HEK293T (cell line): ENCODE measurements around the gene SPAG6.
"Not testable (repeated sequence)": the region's sequence is repeated elsewhere in the genome, so short reads cannot be mapped to it uniquely, and the experiment has no call there.

Source experiments
- CTCF ChIA-PET: fragments of 350-600 bp; formaldehyde crosslinking; extraction: SDS; loops from one replicate; lab custom pipeline; 2021; ENCODE audit warnings: antibody characterized with exemption, inconsistent platforms; lab: Yijun Ruan, JAX
- POLR2A ChIA-PET: fragments of 350-600 bp; formaldehyde crosslinking; extraction: SDS; loops from one replicate; lab custom pipeline; 2020; ENCODE audit warnings: antibody characterized with exemption, inconsistent platforms; lab: Yijun Ruan, JAX
- DNase-seq: peaks from one replicate; pipeline ENCODE4 v3.0.0; 2012; ENCODE audit warnings: mixed read lengths; ENCODE audit errors: extremely low spot score
- ARNT ChIP-seq: fragments of 450-650 bp; IDR thresholded peaks from 2 replicates; pipeline ENCODE4 v1.6.1; 2017; ENCODE audit warnings: mild to moderate bottlenecking
- BHLHE40 ChIP-seq: fragments of 450-650 bp; IDR thresholded peaks from 2 replicates; pipeline ENCODE4 v1.6.1; 2016; ENCODE audit warnings: mild to moderate bottlenecking, moderate library complexity, borderline replicate concordance
- CTBP1 ChIP-seq: fragments of 450-650 bp; IDR thresholded peaks from 2 replicates; pipeline ENCODE4 v1.6.1; 2016; ENCODE audit warnings: borderline replicate concordance
- ELF4 ChIP-seq: fragments of 450-650 bp; IDR thresholded peaks from 2 replicates; pipeline ENCODE4 v1.6.1; 2017; ENCODE audit warnings: antibody characterized with exemption
- FOXA1 ChIP-seq: fragments of 450-650 bp; IDR thresholded peaks from 2 replicates; pipeline ENCODE4 v1.6.1; 2016; ENCODE audit warnings: mild to moderate bottlenecking
- FOXK2 ChIP-seq: fragments of 450-650 bp; IDR thresholded peaks from 2 replicates; pipeline ENCODE4 v1.6.1; 2016; ENCODE audit warnings: mild to moderate bottlenecking
- FOXM1 ChIP-seq: fragments of 450-650 bp; IDR thresholded peaks from 2 replicates; pipeline ENCODE4 v1.6.1; 2017; ENCODE audit warnings: mild to moderate bottlenecking, borderline replicate concordance
- HDGF ChIP-seq: fragments of 450-650 bp; IDR thresholded peaks from 2 replicates; pipeline ENCODE4 v1.6.1; 2017; ENCODE audit warnings: antibody characterized with exemption, borderline replicate concordance
- L3MBTL2 ChIP-seq: fragments of 450-650 bp; conservative IDR thresholded peaks from 2 replicates; pipeline ENCODE4 v1.6.1; 2016; ENCODE audit warnings: mild to moderate bottlenecking
- LEF1 ChIP-seq: fragments of 450-650 bp; IDR thresholded peaks from 2 replicates; pipeline ENCODE4 v1.6.1; 2017; ENCODE audit warnings: mild to moderate bottlenecking, borderline replicate concordance
- NFRKB ChIP-seq: fragments of 450-650 bp; IDR thresholded peaks from 2 replicates; pipeline ENCODE4 v1.6.1; 2016; ENCODE audit warnings: mild to moderate bottlenecking, moderate library complexity
- SP1 ChIP-seq: fragments of 450-650 bp; IDR thresholded peaks from 2 replicates; pipeline ENCODE4 v1.6.1; 2017
- SUZ12 ChIP-seq: fragments of 450-650 bp; IDR thresholded peaks from 2 replicates; pipeline ENCODE4 v1.6.1; 2016; ENCODE audit warnings: mild to moderate bottlenecking
- TARDBP ChIP-seq: fragments of 450-650 bp; IDR thresholded peaks from 2 replicates; pipeline ENCODE4 v1.6.1; 2016
- ZNF384 ChIP-seq: fragments of 450-650 bp; IDR thresholded peaks from 2 replicates; pipeline ENCODE4 v1.6.1; 2016
- TF ChIP-seq, protein P1 (sequence below): fragments of 450-650 bp; IDR thresholded peaks from 2 replicates; pipeline ENCODE4 v1.6.1; 2016

SPAG6 gene

DNA sequence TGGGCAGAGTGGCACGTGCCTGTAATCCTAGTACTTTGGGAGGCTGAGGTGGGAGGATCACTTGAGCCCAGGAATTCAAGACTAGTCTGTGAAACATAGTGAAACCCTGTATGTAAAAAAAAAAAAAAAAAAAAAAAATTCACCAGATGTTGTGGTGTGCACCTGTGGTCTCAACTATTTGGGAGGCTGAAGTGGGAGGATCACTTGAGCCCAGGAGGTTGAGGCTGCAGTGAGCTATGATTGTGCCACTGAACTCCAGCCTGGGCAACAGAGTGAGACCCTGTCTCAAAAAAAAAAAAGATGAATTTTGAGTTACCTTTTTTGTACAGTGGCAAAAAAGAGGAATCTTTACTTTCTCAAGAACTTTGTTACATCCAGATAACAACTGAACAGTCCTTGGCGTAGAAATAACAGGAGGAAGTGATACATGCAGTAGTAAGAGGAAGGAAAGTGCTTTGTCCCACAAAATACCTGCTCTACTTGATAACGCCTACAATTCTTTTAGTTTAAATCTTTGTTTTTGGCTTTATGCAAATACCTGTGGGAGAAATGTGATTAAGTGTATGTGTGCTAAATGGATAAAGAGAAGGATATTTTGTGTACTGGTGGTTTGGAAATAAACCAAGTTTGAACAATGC, 29.3 kb downstream of the SPAG6 start:
- POLR2A ChIA-PET: no interaction called here
- TF ChIP-seq FOXK2: no peak
- no peak for TF ChIP-seq ARNT
- TF ChIP-seq FOXA1: no peak
- no peak for TF ChIP-seq FOXM1
- TF ChIP-seq NFRKB: no peak
- TF ChIP-seq, protein P1, sequence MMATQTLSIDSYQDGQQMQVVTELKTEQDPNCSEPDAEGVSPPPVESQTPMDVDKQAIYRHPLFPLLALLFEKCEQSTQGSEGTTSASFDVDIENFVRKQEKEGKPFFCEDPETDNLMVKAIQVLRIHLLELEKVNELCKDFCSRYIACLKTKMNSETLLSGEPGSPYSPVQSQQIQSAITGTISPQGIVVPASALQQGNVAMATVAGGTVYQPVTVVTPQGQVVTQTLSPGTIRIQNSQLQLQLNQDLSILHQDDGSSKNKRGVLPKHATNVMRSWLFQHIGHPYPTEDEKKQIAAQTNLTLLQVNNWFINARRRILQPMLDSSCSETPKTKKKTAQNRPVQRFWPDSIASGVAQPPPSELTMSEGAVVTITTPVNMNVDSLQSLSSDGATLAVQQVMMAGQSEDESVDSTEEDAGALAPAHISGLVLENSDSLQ: no peak
- TF ChIP-seq ELF4: no peak
- TF ChIP-seq L3MBTL2: no peak
- TF ChIP-seq SP1: no peak
- no peak for TF ChIP-seq HDGF
- TF ChIP-seq LEF1: no peak
- no peak for TF ChIP-seq SUZ12
- TF ChIP-seq ZNF384: no peak
- TF ChIP-seq BHLHE40: no peak
- no peak for TF ChIP-seq TARDBP
- no peak for TF ChIP-seq CTBP1
- CTCF ChIA-PET: no interaction called here
- DNase-seq: no peak

DNA sequence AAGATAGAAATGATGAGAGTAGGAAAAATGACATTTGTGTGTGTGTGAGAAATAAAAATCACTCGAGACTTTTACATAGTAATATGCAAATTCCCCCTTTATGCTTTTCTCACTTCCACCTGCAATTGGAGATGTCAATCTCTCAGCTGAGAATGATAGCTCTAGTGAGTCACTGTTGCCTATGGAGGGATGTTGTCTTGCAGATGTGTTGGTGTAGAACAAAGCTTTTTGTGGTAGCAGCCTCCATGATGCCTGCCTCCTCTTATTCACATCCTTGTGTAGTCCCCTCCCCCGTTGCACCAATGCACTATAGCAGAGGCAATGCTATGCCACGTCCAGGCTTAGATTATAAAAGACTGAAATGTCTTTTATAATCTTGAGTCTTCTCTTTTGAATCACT, 33.8 kb downstream of the SPAG6 start:
- DNase-seq: no peak
- ChIA-PET POLR2A (interaction anchor here (2.4 kb wide), 1 partner anchor 39 kb away, joined by 7 read pairs; no protein-coding TSS in a partner anchor), CTCF (no interaction called here)
- TF ChIP-seq FOXM1: no peak
- no peak for TF ChIP-seq BHLHE40
- TF ChIP-seq ELF4: no peak
- TF ChIP-seq ARNT: no peak

DNA sequence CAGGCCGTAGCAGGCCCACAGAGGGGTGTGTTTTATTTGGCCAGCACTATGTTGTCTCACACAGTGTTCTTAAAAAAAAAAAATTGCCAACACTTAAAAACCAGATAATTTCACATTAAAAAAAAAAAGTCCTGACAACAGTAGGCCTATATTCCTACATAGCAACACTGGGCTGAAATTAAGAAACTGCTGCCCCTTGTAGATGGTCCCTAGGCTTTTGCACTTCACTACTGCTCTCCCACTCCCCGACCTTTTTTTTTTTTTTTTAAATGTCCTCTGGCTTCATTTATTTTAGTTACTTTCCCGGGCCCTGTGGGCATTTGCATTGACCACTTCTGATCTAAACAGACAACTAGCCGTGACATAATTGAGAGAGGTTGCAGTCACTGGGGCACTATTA, 36.0 kb downstream of the SPAG6 start:
- ChIA-PET POLR2A (no interaction called here), CTCF (no interaction called here)
- no peak for DNase-seq
- TF ChIP-seq ZNF384 (peak; percentile 84), ARNT (no peak), TARDBP (no peak), HDGF (no peak), SUZ12 (no peak), L3MBTL2 (no peak), FOXM1 (no peak)

DNA sequence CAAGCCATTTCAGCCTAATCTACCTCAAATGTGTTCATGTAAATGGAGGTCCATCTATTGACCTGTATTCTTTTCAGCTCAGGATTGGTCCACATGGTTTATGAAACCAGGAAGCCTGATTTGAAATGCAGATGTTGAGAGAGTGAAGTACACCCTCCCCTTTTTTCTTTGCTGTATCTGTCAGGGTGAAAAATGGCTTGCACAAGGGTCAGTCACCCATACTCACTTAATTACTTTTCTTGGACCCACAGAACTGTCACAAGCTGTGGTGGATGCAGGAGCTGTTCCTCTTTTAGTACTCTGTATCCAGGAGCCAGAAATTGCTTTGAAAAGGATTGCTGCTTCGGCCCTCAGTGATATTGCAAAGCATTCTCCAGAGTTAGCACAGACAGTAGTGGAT, 41.2 kb downstream of the SPAG6 start:
- no peak for TF ChIP-seq LEF1
- no peak for TF ChIP-seq ELF4
- TF ChIP-seq FOXK2: no peak
- no peak for TF ChIP-seq ARNT
- no peak for TF ChIP-seq SUZ12
- no peak for TF ChIP-seq FOXM1
- no peak for TF ChIP-seq FOXA1
- no peak for TF ChIP-seq CTBP1
- no peak for TF ChIP-seq HDGF
- no peak for TF ChIP-seq NFRKB
- TF ChIP-seq L3MBTL2: no peak
- TF ChIP-seq ZNF384: no peak
- no peak for TF ChIP-seq TARDBP
- TF ChIP-seq SP1: no peak
- no peak for TF ChIP-seq BHLHE40
- no peak for DNase-seq
- CTCF ChIA-PET: interaction anchor here (0.5 kb wide), 1 partner anchor 89 kb away, joined by 4 read pairs; no protein-coding TSS in a partner anchor
- POLR2A ChIA-PET: no interaction called here

DNA sequence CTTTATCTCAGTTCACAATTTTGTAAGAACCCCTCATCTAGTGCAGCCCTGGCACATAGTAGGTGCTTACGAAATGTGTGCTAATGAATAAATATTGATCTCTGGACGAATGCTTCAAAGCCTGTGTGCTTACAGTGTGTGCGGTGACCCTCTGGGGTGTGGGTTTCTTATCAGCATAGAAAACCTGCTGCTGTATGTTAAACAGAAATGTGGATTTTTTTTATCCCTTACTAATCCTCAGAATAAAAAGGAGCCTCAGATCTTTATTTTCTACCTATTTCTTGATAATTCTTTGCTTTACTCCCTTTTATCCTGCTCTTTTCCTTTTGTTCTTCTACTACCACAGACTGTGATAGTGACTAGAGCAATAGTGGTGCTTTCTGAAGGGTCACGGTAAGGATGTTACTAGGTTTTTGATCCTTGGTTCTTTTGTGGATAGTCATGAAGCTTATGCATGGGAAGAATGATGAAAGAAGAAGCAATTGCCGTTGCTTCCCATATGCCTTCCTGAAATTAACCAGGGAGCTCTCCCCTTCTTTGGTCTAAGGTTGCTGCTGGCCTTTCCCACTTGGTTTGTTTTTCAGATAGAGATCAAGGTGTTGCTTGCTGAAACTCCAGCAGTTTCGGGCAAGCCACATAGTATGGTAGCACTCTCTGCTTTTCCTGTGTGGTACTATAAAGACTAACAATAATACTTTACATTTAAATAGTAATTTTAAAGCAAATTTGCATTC, 44.7 kb downstream of the SPAG6 start:
- TF ChIP-seq ARNT: no peak
- no peak for TF ChIP-seq SP1
- no peak for TF ChIP-seq SUZ12
- TF ChIP-seq TARDBP: no peak
- no peak for TF ChIP-seq FOXM1
- no peak for TF ChIP-seq ELF4
- no peak for TF ChIP-seq BHLHE40
- ChIA-PET CTCF (no interaction called here), POLR2A (no interaction called here)
- DNase-seq: no peak

DNA sequence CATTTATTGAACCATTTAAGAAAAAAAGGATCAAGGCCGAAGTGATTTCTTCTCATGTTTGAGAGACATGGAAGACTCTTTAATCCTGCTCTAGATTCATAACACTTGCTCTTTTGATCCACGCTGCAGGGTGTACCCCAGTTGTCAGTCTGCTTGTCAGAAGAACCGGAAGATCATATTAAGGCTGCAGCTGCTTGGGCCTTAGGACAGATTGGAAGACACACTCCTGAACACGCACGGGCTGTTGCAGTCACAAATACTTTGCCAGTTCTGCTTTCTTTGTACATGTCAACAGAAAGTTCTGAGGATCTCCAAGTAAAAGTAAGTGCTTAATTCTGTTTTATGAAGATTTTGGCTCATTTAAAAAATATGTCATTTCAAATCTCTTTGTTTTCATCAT, 46.3 kb downstream of the SPAG6 start:
- no peak for TF ChIP-seq SUZ12
- no peak for TF ChIP-seq FOXM1
- no peak for TF ChIP-seq CTBP1
- no peak for TF ChIP-seq ZNF384
- TF ChIP-seq ARNT: no peak
- no peak for TF ChIP-seq HDGF
- TF ChIP-seq, protein P1: no peak
- no peak for TF ChIP-seq ELF4
- TF ChIP-seq BHLHE40: no peak
- no peak for TF ChIP-seq LEF1
- no peak for TF ChIP-seq FOXA1
- no peak for TF ChIP-seq FOXK2
- no peak for TF ChIP-seq SP1
- TF ChIP-seq NFRKB: no peak
- TF ChIP-seq L3MBTL2: no peak
- no peak for TF ChIP-seq TARDBP
- ChIA-PET POLR2A (no interaction called here), CTCF (no interaction called here)
- no peak for DNase-seq

DNA sequence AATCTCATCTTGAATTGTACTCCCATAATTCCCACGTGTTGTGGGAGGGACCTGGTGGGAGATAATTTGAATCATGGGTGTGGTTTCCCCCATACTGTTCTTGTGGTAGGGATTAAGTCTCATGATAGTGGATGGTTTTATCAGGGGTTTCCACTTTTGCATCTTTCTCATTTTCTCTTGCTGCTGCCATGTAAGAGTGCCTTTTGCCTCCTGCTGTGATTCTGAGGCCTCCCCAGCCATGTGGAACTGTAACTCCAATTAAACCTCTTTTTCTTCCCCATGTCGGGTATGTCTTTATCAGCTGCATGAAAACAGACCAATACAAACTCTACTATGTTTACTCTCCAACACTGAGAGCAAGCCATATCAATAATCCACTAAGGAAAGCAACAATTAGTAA, 50.9 kb downstream of the SPAG6 start:
- CTCF ChIA-PET, POLR2A ChIA-PET, DNase-seq: not testable (repeated sequence)

DNA sequence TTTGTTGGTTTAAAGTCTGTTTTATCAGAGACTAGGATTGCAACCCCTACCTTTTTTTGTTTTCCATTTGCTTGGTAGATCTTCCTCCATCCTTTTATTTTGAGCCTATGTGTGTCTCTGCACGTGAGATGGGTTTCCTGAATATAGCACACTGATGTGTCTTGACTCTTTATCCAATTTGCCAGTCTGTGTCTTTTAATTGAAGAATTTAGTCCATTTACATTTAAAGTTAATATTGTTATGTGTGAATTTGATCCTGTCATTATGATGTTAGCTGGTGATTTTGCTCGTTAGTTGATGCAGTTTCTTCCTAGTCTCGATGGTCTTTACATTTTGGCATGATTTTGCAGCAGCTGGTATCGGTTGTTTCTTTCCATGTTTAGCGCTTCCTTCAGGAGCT, 61.6 kb downstream of the SPAG6 start:
- DNase-seq, POLR2A ChIA-PET, CTCF ChIA-PET: not testable (repeated sequence)
